Adrenal gland (tissue), 12 donors: Measurements from ENCODE around the gene TK2. TPM values are rescaled to one million over a fixed set of nuclear protein-coding genes. Genes with fewer than 3 reads are reported as not detected.
A peak's percentile ranks its signal among the peaks of the same experiment; 100 is the strongest.

Source experiments
- DNase-seq, 7 donors: peaks; one replicate each; pipeline ENCODE4 v3.0.0-alpha.2; 2019 to 2020
- H3K27ac ChIP-seq, 5 donors: fragments of 200-600 bp; sonication (generic) in 4 of 5; 1 replicate in 3 of 5; 2 replicates in 2 of 5; pipeline versions ENCODE4 v1.5.1 to v1.8.0; 2016 to 2020; ENCODE audit warnings: mild to moderate bottlenecking in 1 of 5
- H3K27me3 ChIP-seq: fragments of 200-600 bp; 2 replicates; pipeline ENCODE4 v1.8.0; 2021
- H3K36me3 ChIP-seq, 2 donors: fragments of 200-600 bp; replicated peaks in 1 of 2; 1 replicate in 1 of 2; 2 replicates in 1 of 2; pipeline versions ENCODE4 v1.5.1 to v1.8.0; 2018 to 2022
- H3K4me1 ChIP-seq, 2 donors: fragments of 200-600 bp; replicated peaks in 1 of 2; 1 replicate in 1 of 2; 2 replicates in 1 of 2; pipeline versions ENCODE4 v1.5.1 to v1.8.0; 2018 to 2021
- H3K4me3 ChIP-seq, 4 donors: fragments of 200-600 bp; sonication (generic) in 3 of 4; one replicate each; pipeline ENCODE4 v1.5.1; 2016 to 2018
- H3K9me3 ChIP-seq, 3 donors: fragments of 200-600 bp; sonication (generic) in 1 of 3; replicated peaks in 1 of 3; 1 replicate in 2 of 3; 2 replicates in 1 of 3; pipeline versions ENCODE4 v1.5.1 to v1.8.0; 2016 to 2021
- CTCF ChIP-seq, 6 experiments: fragments of 450-650 bp in 4 of 6; fragments of 200-600 bp in 2 of 6; sonication (generic) in 1 of 6; IDR thresholded peaks; 1 replicate in 5 of 6; 2 replicates in 1 of 6; pipeline versions ENCODE4 v1.5.1 to v1.8.0; 2016 to 2021; ENCODE audit warnings: antibody characterized with exemption in 6 of 6, mild to moderate bottlenecking in 2 of 6, moderate library complexity in 1 of 6
- POLR2A ChIP-seq, 2 donors: fragments of 450-650 bp; IDR thresholded peaks; one replicate each; pipeline ENCODE4 v1.6.1; 2017; ENCODE audit warnings: antibody characterized with exemption in 2 of 2, mild to moderate bottlenecking in 2 of 2, moderate library complexity in 1 of 2
- WGBS, 4 donors: extraction: QIAGEN DNeasy Blood & Tissue Kit in 2 of 4; methylation state at CpG; one replicate each; pipeline versions ENCODE4 v1.1.5 to v1.1.7; 2013 to 2017; 5-methylcytosine and 5-hydroxymethylcytosine counted together
- intact Hi-C, 2 donors: fragments of 100-400 bp; cut with DNase I; formaldehyde crosslinking; loops; one replicate each; pipeline versions ENCODE4 v1.14.1 to v1.15.0; 2022 to 2023
- polyA plus RNA-seq, 3 donors: library from polyadenylated mRNA; stranded (reverse); fragments of 200-250 nt in 2 of 3; fragments of 350-450 nt in 1 of 3; fragmentation: Illumina TruSeq in 1 of 3; extraction: RNeasy Lipid Tissue Mini Kit (QIAGEN cat#74804) in 1 of 3; gene quantifications; one replicate each; pipeline ENCODE4 v1.2.3, GENCODE V29; 2013 to 2014
- total RNA-seq, 9 donors: library from RNA; depleted of rRNA in 4 of 9; stranded (reverse); fragments of >200 nt in 4 of 9; fragments of 120-200 nt in 1 of 9; fragmentation: NEBNext Ultra II Directional in 1 of 9; extraction: Animal tissue kit (Norgen Biotek cat#: 25700) in 1 of 9; gene quantifications; one replicate each; pipeline versions ENCODE4 v1.1.0 to v1.2.4, GENCODE V29; 2013 to 2023
- donor health status: healthy with polysubstance abuse.
- donor health status: Bipolar disorder and iron deficiency.
- donor health status: DM: yes; HTN: yes; CAD: no.
- donor health status: DM: no; HTN: no; CAD: no.
- donor health status: DM: no; HTN: no; CAD: no.
- donor health status: DM: yes; HTN: yes; CAD: no.

The TK2 gene
- total and polyA plus RNA-seq, 12 donors, result 24.9 to 78.9 (median 59.3) TPM

- Histone ChIP-seq H3K4me1 (peaks cover 28 to 39% of the 10 kb centered on the region in 2 donors), H3K9me3 (no peaks in the 10 kb centered on the region), H3K27me3 (no peaks in the 10 kb centered on the region), H3K27ac (peak overlapping the region; percentile 68 to 94 (median 76)), H3K4me3 (no peak overlapping the region), H3K36me3 (no peaks in the 10 kb centered on the region)
- DNase-seq, result peak; percentile 51 to 80 (median 73)
- intact Hi-C loops, result no loop called here
- TF ChIP-seq CTCF (IDR thresholded peaks at IDR 0.05), result no peak
- peak in 1 of 2 donors; percentile 11 for TF ChIP-seq POLR2A (IDR thresholded peaks at IDR 0.05)
- WGBS, 4 donors, result 33 to 49% (median 39%) methylated on average over 12 of the region's 12 CpGs
Measured at GRCh38 chr16:66510711-66511601, 39.0 kb downstream of the TK2 start.

- Histone ChIP-seq H3K27me3 (no peaks in the 10 kb centered on the region), H3K36me3 (no peaks in the 10 kb centered on the region), H3K27ac (peak overlapping the region in 3 of 5 donors; percentile 73 to 94 (median 92)), H3K4me3 (no peak overlapping the region), H3K9me3 (no peaks in the 10 kb centered on the region), H3K4me1 (peaks cover 25 to 32% of the 10 kb centered on the region in 2 donors)
- intact Hi-C loops, result no loop called here
- DNase-seq, result peak in 2 of 7 donors; percentile 21 to 40
- WGBS, 4 donors, result 86 to 98% (median 92%) methylated on average over 4 to 5 of the region's 5 CpGs
- TF ChIP-seq CTCF (IDR thresholded peaks at IDR 0.05) (no peak), POLR2A (IDR thresholded peaks at IDR 0.05) (no peak)
Measured at GRCh38 chr16:66510298-66510697, 39.6 kb downstream of the TK2 start.

GRCh38 chr16:66509576-66509975 is 40.3 kb downstream of the TK2 start:
- H3K27ac ChIP-seq, result peak overlapping the region in 1 of 5 donors; percentile 13
- intact Hi-C loops, result no loop called here

More at GRCh38 chr16:66509576-66509975, 40.3 kb downstream of the TK2 start:
- DNase-seq, result peak in 2 of 7 donors; percentile 18 to 41
- TF ChIP-seq CTCF (IDR thresholded peaks at IDR 0.05), result no peak
- Histone ChIP-seq H3K36me3 (no peaks in the 10 kb centered on the region), H3K27me3 (no peaks in the 10 kb centered on the region), H3K9me3 (no peaks in the 10 kb centered on the region), H3K4me1 (peaks cover 25 to 31% of the 10 kb centered on the region in 2 donors), H3K4me3 (no peak overlapping the region)
- 91 to 100% (median 94%) methylated on average over 1 to 5 of the region's 5 CpGs for WGBS, 4 donors
